ENCODE data around the gene TUBB2A.
"Not testable (repeated sequence)": the region's sequence is repeated elsewhere in the genome, so short reads cannot be mapped to it uniquely, and the experiment has no call there.

TUBB2A gene

DNA sequence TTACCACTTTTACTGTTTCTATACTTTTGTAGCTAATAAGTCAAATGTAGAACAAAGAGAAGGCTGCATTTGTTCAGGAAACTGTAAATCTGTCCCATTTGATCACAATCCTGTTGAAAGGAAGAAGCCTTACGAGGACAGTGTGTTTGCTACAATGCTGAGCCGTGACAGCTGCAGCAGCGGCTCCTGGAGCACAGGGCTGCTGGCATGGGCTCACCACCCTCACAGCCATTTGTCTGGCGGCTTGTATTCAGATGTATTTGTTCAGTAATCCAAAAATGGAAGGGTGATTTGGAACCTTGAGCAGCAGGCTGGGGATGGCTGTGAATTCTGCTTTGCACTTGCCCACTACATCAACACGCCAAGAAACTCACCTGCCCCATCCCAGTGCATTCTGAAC lies 5.7 kb downstream of the TUBB2A start:
- DNase-seq = no peak

DNA sequence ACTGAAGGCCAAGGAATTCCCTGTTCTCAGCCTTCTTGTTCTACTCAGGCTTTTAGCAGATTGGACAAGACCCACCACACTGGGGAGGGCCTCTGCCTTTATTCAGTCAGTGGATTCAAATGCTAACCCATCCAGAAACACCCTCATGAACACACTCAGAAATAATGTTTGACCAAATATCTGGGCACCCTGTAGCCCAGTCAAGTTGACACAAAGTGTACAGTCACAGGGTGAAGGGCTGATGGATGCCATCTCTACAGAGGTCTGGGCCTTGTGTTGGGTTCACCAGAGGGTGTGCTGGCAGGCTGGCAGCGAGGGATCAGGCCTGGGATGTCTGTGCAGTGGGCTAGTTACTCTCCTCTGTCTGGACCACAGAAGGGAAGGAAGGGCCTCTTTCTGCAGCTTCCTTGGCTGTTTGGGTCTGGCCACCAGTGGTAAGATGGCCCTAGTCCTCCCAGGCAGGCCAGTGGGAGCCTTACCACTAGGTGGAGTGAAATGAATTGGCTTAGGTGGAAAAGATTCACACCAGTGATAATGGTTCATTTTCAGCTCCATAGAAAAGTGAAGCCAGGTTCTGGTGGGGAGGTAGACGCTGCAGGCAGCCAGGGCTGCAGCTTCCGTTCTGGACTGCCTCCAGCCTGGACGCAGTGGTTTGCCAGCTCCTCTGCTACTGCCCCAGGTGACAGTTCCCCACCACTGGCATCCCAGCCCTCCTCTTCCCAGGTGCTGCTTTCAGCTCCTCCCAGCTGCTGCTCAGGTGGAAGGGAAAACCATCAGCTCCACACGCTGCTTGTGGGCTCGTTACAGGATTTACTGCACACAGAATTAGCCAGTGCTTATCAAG lies 9.2 kb downstream of the TUBB2A start:
- no peak for DNase-seq

DNA sequence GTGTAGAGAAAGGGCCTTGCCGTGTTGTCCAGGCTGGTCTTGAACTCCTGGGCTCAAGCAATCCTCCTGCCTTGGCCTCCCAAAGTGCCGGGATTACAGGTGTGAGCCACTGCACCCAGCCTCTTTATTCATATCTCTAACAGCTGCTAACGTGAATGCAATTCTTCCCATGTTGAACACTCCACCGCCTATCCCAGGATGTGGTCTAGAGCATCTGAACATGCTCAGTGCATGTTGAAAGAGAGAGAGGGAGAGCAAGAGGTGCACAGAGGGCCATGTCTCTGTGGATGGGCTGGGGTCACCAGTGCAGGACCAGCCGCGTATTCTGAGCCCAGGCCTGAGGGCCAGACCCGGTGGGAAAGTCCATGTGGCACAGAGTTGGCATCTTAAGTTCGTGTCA lies 12.8 kb downstream of the TUBB2A start:
- no peak for DNase-seq

DNA sequence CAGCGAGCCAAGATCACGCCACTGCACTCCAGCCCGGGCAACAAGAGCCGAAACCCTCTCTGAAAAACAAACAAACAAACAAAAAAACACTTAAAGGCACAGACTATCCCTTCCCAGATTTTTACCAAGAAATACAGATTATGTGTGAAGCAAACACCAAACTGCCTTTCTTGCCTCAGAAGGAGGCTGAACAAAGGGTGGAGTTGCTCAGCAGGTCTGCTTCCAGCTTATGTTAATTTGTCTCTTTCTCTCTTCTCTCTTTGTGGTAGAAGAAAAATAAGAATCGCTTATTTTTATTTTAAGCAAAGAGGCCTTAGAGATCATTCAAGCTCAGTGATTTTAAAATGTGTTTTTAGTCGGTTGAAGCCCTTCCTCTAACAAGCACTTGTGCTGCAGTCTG lies 14.2 kb downstream of the TUBB2A start:
- DNase-seq = no peak

DNA sequence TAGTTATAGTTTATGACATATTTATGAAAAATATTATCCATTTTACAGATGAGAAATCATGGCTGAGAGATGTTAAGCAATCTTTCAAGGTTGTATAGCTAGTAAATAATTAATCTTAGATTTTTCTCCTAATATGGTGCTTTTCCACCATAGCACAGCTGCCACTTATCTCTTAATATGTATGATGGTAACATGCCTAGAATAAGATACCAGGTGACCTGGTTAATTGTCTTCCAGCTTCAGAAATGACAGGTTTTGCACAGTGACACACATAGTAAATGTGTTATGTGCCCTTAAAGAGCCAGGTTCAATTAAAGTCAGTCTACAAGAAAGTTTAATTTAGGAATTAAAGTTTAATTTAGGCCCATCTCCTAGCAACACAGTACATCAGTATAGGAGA lies 14.8 kb downstream of the TUBB2A start:
- DNase-seq = no peak

DNA sequence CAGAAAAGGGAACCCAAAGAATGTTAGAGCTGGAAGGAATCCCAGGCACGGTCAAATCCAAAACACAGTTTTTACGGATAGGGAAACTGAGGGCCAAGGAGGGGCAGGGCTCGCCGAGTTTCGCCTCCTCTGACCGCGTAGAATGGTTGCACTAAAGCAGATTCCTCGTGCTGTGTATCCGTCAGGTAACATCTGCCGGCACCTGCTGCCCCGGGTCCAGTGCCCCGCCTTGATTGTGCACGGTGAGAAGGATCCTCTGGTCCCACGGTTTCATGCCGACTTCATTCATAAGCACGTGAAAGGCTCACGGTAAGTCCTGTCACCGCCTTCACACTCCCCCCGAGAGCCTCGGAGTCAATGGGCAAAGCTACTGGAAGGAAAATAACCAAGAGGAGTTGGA lies 17.1 kb downstream of the TUBB2A start:
- DNase-seq = no peak

DNA sequence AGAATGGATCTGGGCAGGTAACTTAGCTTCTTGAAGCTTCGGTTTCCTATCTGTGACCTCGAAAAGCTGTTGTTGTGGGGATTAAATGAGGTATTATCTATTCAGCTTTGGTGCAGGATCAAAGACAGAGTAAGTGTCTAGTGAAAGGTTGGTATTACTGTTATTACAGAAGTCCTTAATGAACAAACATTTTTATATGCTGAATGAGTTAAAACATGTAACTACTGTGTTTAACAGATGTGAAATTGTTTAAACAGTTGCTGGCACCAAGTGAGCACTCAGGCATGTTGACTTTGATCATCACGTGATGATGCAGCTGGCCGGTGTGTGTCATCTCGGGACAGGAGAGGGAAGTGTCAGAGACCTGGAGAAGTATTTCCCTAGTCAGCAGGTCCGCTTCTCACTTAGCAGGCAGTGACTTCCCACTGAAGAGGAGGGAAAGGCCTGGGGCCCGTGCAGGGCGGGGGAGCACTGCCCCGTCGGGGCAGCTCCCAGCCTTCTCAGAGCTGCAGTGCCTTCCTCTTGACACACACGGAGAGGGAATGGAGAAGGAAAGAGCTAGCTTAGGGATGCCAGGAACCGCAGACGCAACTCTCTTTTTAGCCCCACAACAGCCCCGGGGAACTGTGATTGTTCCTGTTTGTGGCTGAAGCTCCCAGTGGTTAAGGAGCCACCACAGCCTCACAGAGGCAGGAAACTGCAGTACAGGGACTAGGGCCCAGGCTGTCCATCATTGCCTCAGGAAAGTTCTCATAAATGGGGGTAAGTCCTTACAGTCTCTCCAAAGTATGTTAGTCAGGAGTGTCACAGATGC lies 18.0 kb downstream of the TUBB2A start:
- DNase-seq = no peak

DNA sequence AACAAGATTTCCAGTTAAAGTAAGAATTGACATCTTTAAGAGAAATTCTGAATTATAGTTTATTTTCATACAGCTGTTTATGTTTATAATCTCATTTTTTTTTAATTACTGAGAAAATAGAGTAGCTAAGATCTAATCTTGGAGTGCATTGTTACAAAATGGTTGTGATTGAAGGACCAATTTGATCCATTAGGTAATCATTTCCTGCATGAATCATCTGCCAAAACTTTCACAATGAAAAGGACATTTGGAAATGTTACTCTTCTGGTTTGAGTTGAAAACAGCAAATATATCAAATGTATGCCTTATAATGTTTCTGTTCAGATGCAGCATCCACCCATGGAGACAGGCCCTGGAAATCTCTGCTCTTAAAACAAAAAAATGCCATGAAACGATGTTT lies 19.0 kb downstream of the TUBB2A start:
- DNase-seq = no peak

DNA sequence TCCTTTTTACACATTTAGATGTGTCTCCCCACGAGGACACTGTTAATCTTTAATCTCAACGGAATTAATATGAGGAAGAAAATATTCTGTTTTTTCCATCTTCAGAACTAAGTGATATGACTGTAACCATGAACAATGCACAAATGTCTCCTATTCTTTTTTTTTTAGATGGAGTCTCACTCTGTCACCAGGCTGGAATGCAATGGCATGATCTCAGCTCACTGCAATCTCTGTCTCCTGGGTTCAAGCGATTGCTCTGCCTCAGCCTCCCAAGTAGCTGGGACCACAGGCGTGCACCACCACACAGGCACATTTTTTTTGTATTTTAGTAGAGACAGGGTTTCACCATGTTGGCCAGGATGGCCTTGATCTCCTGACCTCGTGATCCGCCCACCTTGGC lies 19.5 kb downstream of the TUBB2A start:
- DNase-seq = not testable (repeated sequence)

DNA sequence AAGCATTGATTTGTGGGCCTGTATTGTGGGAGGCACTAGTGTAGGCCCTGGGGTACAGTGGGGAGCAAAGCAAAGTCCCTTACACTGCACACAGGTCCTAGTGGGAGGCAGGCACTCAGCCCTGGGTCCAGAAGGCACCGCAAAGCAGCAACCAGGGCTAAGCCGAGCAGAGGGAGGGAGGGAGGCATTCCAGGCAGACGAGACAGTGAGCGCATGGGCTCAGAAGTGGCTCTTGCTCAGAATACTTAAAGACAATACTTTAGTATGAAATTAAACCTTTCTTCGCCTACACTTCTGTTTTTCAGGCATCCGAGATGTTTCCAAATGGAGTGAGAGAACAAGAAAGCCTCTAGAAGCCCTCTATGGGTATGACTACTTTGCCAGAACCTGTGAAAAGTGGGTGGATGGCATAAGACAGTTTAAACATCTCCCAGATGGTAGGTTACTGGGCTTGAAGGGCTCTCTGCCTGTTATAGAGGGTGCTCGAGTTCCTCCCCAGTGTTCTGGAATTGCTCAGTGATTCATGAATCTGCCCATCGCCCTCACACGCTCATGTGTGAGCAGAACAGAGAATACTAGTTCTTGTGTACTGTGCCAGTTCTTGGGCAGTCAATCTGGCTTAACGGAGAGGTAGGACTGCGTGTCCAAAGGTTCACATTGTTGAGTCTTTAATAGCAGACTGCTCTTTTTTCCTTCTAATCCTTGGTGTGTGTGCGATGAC lies 20.1 kb downstream of the TUBB2A start:
- DNase-seq = no peak

DNA sequence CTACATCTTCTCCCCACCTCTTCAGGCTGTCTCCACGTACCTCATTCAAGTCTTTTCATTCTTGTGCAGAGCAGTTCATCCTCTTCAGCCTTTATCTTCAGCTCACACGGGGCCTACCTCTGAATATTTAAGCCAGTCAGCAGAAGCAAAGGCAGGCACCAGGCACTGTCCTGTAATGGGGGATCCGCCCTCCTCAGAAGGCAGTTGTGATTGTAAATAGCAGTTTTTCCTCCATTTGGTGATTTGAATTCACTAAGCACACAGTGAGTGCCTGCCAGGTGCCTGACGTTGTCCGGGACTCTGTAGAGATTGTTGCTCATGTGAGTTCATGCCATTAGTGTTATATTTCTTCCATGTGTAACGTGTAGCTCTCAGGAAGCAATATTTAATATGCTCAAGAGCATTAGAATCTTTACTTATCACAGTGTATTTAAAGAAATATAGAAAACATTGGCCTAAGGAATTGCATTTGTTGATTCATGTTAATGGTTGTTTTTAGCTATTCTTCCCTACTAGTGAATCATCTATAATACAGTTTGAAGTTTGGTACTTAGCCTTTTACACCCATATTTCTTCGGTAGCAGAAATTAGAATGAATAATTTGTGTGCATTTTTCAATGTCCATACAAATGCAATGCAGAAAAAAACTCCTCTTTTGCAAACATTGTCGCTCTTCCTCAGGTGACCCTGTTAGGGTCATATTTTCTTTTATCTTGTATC lies 20.9 kb downstream of the TUBB2A start:
- DNase-seq = no peak

DNA sequence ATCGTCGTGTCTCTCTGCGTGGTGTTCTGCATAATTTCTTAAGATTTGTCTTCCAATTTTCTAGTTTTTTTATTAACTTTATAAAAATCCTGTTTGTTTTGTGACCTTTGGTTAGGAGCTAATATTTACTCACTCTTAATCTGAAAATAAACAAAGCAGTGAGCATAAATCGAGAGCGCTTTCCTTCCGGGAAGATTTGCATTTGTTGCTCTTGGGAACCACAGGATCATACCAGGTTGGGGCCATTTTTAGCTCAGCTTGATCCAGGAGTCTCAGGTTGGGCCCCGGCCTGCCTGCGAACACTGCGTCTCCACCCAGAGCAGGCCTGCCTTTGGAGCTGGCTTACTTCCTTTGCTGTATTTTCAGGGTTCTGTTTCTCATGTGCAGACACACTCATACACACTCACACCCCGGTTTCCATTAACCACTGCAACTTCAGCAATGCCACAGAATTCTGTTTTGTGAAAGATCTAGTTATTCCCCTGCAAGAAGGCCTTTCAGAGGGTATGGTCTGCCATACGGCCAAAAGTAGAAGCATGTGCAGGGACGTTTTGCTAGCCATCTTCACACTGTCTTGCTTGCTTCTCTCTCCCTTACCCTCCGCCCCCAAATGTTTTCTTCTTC lies 21.6 kb downstream of the TUBB2A start:
- DNase-seq = no peak

DNA sequence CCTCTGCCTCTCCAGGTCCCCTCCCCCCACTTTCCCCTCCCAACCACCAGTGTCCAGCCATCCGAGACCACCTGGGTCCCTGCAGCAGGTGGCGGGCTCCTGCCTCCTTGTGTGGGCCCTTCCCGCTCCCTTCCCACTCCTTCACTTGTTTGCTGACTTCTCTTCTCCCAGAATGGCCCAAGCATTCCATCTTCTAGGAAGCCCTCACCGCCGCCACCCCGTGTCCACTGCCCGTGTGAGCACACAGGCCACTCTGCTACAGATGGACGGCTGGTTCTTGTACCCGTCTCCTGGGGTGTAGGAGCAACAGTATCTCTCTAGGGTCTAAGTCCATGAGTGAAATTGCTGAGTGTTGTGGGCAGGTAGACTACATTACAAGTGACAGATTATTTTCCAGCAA lies 23.8 kb downstream of the TUBB2A start:
- DNase-seq = no peak

DNA sequence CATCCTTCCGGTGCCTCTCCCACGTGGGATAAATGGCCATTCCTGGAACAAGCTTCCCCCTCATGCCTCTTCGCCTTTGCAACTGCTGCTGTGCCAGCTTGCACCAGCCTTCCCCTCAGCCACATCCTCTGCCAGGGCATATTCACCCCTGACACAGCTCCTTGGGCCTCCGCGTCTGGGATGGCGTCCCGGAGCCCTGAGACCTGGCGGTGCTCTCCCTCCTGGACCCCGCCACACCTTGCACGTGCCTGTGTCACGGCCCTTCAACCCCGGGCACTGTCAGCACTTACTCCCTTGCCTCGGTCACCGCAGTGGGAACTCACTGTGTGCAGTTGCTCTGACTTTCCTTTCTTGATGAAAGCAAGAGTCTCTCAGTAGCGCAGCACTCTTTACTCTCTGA lies 25.6 kb downstream of the TUBB2A start:
- no peak for DNase-seq

DNA sequence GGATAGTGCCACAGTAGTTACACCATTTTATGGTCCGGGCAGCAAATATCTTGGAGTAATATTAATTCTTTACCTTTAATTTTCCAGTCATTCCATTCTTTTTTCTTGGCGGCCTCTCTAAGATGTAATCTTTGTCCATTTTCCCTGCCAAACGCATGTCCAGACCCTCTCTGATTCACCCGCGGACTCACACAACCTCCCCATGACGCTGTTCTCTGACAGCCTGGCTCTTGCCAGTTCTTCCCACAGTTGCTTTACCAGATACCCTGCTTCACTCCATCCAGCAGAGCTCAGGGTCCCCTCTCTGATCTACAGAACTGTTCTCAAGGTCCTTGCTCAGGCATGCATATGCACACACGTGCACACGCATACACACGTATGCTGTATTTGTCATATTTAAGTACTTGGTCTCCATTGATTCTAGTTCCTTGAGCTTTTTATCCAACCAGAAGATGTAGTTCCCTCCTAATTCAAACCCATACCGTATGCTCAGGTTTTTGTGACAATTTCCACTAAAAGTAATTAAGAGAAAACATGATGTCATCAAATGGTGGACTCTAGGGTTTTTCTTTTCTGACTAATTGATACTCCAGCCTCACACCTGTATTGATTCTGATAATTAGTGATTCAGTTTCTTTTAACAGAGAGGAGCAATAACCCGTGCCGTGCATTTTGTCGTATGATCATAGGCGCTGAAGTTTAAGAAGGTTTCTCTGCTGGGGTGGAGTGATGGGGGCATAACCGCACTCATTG lies 28.8 kb downstream of the TUBB2A start:
- no peak for DNase-seq

DNA sequence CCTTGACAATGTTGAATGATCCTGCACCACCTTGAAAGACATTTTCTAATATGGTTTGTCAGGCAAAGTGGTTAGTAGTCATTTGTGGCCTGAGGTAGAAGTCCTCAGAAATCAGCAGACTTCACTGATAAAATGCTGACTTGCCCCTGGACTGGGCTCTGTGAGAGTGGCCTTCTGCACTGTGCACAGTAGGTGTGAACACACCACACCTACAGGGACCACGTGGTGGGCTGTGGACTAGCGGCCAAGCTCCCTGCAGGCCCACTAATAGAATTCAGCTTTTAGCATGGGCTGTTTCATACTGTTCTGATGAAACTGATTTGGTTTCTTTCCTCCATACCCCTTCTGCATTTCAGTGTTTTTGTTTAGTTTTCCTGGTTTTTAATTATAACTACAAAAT lies 31.5 kb downstream of the TUBB2A start:
- DNase-seq = no peak

DNA sequence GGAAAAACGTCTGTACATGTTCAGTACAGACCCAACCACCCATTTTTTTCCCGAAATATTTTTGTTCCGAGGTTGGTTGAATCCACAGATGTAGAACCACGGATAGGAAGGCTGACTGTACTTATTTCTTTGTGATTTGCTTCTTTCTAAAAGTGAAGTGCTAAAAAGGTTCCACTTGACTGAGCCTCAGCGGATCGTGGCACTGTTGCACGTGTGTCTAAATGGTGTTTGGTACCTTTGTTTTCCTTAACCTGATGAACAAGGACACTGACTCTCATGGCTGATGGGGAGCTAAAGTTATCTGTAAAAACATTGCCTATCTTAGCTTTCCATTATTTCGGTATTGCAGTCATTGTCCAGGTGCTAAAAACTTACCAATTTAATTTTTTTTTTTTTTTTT lies 32.7 kb downstream of the TUBB2A start:
- no peak for DNase-seq

DNA sequence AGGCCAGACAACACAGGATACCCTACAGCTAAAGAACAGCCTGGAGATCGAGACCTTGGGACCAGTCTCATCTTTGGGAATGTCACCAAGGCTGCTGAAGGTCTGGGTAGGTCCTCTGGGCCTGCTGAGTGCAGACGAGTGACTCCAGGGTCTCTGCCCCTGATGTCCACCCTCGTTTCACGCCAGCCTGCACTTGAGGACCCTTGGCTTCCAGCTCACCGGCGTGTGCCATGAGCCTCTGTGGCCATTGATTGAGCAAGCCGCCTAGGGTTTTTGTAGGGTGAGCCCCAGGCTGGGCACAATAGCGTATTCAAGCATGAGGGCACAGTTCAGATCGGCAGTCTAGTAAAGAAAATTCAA lies 34.5 kb downstream of the TUBB2A start:
- DNase-seq = no peak

DNA sequence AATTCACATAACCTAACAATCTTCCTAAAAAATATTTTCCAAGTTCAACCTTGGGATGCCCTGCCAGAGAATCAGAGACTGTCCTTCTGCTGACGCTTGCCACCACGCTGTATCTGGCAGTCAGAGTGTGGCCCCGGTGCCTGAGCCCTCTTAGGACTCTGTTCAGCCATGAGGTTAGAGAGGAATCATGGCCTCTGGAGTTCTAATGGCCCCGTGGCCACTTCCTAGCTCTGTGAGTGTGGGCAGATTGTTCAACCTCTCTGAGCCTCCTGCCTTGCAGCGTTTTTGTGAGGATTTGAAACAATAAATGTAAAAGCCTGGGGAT lies 36.6 kb downstream of the TUBB2A start:
- no peak for DNase-seq

DNA sequence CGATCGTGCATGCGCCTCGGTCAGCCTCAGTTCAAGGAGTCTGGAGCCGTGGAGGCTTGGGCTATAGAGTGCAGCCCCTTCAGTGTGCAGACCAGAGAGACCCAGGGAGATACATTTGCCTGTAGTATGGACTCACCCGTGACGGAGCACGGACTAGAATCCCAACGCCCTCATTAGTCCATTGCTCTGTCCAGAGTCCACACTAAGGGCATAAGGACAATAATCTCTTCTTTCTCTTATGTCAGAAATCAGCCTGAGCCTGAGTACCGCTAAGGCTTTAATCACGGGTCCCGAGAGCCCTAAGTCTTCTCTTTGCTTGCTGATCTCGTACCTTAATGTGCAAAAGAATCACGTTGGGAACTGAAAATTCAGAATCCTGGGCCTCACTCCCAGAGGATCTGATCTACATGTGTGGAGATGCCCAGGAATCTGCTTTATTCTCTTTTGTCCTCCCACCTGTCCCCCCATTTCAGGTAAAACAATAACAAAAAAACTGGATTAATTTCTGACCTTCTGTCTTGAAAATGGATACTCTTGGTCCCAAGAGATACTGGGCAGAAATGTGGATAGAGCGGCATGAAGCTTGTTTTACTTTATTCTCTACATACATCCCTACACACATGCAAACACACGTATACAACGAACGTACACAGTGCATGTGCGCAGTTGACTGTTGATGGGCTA lies 38.2 kb downstream of the TUBB2A start:
- DNase-seq = no peak

DNA sequence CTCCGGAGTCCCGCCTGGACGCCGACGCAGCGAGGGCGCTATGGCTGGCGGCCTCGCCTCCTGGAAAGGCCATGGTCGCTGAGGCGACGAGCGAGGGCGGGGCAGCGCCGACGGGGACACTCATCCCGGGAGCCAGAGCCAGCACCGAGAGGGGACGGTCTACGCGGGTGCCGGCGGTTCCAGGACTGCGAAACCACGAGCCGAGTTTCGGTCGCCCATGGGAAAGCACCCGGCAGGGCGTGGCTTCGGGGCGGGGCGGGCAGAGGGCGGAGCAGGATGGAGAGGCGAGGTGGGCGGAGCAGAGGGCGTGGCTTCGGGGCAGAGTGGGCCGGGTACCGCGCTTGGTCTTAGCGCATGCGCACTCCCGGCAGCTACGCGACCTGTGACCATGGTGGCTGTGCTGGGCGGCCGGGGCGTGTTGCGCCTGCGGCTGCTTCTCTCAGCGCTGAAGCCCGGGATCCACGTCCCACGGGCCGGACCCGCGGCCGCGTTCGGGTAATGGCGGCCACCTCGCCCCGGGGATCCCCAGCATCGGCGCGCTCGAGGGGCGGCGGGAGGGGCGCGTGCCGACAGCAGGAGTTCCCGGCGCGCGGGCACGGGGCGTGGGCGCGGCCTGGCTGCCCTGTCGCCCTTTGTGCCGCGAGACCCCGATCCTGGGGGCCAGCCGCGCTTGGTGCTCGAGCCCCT lies 38.8 kb downstream of the TUBB2A start, which contains the start of gene BPHL:
Gene BPHL, plus strand, starts transcription at position 359 of the 687 bp plus-strand sequence. Its CDS starts 30 bp downstream, at position 389.
- DNase-seq = peak; percentile 98

All from CD4-positive, alpha-beta T cell treated with Interleukin-17A for 1 hour (primary cell).